Measurements from ENCODE around the gene KCTD3. TPM values are rescaled to one million over a fixed set of nuclear protein-coding genes. Genes with fewer than 3 reads are reported as not detected.

KCTD3 gene
- total and polyA plus RNA-seq, 2 donors (not counting 1 experiment from before 2014, with no cell fraction given), result 2.3 to 3.0 TPM

DNA sequence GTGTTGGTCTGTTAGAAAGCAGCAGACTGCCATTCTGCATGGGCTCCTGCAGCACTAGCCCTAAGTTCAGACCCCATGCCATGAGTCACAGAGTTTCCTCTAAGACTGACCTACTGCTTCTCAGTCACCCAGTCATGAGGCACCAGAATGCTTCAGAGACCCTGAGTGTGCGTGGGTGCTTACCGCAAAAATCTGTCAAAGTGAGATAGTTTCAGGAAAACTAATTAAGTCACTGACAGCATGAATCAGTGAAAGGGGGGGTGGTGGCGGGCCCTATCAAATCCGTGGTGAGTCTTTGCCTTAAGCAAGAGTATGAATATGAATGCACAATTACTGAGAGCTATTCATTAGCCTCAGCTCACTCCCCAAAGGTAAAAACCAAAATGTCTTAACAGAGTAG is 98.1 kb downstream of the KCTD3 start:
- H3K9me3 Mint-ChIP-seq (ENCODE audit: insufficient read depth), result no peaks in the 10 kb centered on the region
- ATAC-seq (ENCODE audit: low read depth) (no peak), DNase-seq (no peak)
- ChIA-PET POLR2A (no interaction called here), CTCF (interaction anchor here (0.6 kb wide), 1 partner anchor 1709 kb away, joined by 3 read pairs; no protein-coding TSS in a partner anchor)
- H2AFZ ChIP-seq (ENCODE audit: insufficient read depth, low read depth, low read length, poor library complexity, severe bottlenecking), result no peak overlapping the region
- H3K27me3 ChIP-seq (replicated peaks in 1 of 4; ENCODE audit: control extremely low read depth in 1 of 4, control insufficient read depth in 3 of 4, insufficient read depth in 4 of 4, low read length in 3 of 4), result no peaks in the 10 kb centered on the region
- 58% methylated on average over 2 of the region's 4 CpGs for WGBS (ENCODE audit: insufficient coverage)
- no peaks in the 10 kb centered on the region for H3K4me1 ChIP-seq (ENCODE audit: control insufficient read depth in 2 of 2, insufficient read depth in 2 of 2, low read length in 2 of 2)
- no peaks in the 10 kb centered on the region for H3K27me3 Mint-ChIP-seq
- no peak overlapping the region for H3K9ac ChIP-seq (ENCODE audit: low read length)
- H3K9me3 ChIP-seq (ENCODE audit: control extremely low read depth in 1 of 3, control insufficient read depth in 2 of 3, insufficient read depth in 1 of 3, low read length in 2 of 3), result no peaks in the 10 kb centered on the region
- no peaks in the 10 kb centered on the region for H4K20me1 ChIP-seq (ENCODE audit: control insufficient read depth, insufficient read depth, low read length, poor library complexity, severe bottlenecking)
- H3K27ac ChIP-seq (ENCODE audit: low read length in 2 of 2), result no peak overlapping the region
- intact Hi-C loops (cut with micrococcal nuclease), result no loop called here
- H3K79me2 ChIP-seq (ENCODE audit: control insufficient read depth, insufficient read depth, low read length), result no peaks in the 10 kb centered on the region
- no peak overlapping the region for H3K4me3 Mint-ChIP-seq
- no peaks in the 10 kb centered on the region for H3K36me3 ChIP-seq (replicated peaks in 1 of 2; ENCODE audit: control extremely low read depth in 1 of 2, control insufficient read depth in 1 of 2, extremely low read depth in 1 of 2, insufficient read depth in 2 of 2, low read length in 1 of 2)
- TF ChIP-seq EZH2 (IDR thresholded peaks at IDR 0.05; ENCODE audit: borderline replicate concordance, insufficient read depth, low read depth, low read length, poor library complexity, severe bottlenecking) (no peak), CTCF (IDR thresholded peaks at IDR 0.05) (no peak)
- H3K4me2 ChIP-seq (replicated peaks; ENCODE audit: low read depth, low read length, poor library complexity, severe bottlenecking), result no peak overlapping the region
- no peaks in the 10 kb centered on the region for H3K4me1 Mint-ChIP-seq
- H3K27ac Mint-ChIP-seq, result no peak overlapping the region
- H3K4me3 ChIP-seq (ENCODE audit: control extremely low read depth in 1 of 5, extremely low read depth in 1 of 5, insufficient read depth in 1 of 5, low read depth in 2 of 5, low read length in 4 of 5), result no peak overlapping the region

DNA sequence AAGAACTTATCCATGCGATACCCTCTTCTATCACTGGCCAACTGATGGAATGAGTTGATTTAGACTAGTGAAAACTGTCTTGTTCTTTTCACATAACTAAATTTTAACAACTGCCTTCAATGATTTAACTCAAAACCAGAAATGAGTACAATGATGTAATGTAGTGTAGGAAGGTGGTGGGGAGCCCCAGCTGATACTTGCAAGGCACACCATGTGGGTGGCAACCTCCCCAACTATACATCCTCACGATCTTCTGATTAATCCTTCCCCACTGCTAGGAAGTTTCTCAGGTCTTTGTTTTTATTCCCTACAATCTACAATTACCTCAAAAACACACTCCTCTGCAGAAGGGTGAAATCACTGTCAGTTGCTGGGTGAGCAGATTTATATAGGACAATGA is 100.7 kb downstream of the KCTD3 start:
- Mint-ChIP-seq H3K27ac (no peak overlapping the region), H3K4me1 (no peaks in the 10 kb centered on the region), H3K9me3 (ENCODE audit: insufficient read depth) (no peaks in the 10 kb centered on the region), H3K4me3 (no peak overlapping the region), H3K27me3 (no peaks in the 10 kb centered on the region)
- Histone ChIP-seq H3K27me3 (replicated peaks in 1 of 4; ENCODE audit: control extremely low read depth in 1 of 4, control insufficient read depth in 3 of 4, insufficient read depth in 4 of 4, low read length in 3 of 4) (no peaks in the 10 kb centered on the region), H3K9ac (ENCODE audit: low read length) (no peak overlapping the region), H3K4me2 (replicated peaks; ENCODE audit: low read depth, low read length, poor library complexity, severe bottlenecking) (no peak overlapping the region), H3K4me1 (ENCODE audit: control insufficient read depth in 2 of 2, insufficient read depth in 2 of 2, low read length in 2 of 2) (no peaks in the 10 kb centered on the region), H2AFZ (ENCODE audit: insufficient read depth, low read depth, low read length, poor library complexity, severe bottlenecking) (no peak overlapping the region), H3K79me2 (ENCODE audit: control insufficient read depth, insufficient read depth, low read length) (no peaks in the 10 kb centered on the region), H3K9me3 (ENCODE audit: control extremely low read depth in 1 of 3, control insufficient read depth in 2 of 3, insufficient read depth in 1 of 3, low read length in 2 of 3) (no peaks in the 10 kb centered on the region), H4K20me1 (ENCODE audit: control insufficient read depth, insufficient read depth, low read length, poor library complexity, severe bottlenecking) (no peaks in the 10 kb centered on the region), H3K36me3 (replicated peaks in 1 of 2; ENCODE audit: control extremely low read depth in 1 of 2, control insufficient read depth in 1 of 2, extremely low read depth in 1 of 2, insufficient read depth in 2 of 2, low read length in 1 of 2) (no peaks in the 10 kb centered on the region), H3K4me3 (ENCODE audit: control extremely low read depth in 1 of 5, extremely low read depth in 1 of 5, insufficient read depth in 1 of 5, low read depth in 2 of 5, low read length in 4 of 5) (no peak overlapping the region), H3K27ac (ENCODE audit: low read length in 2 of 2) (no peak overlapping the region)
- WGBS (ENCODE audit: insufficient coverage), result no CpG with 5 or more reads among the region's 2 CpGs
- CTCF ChIA-PET, result no interaction called here
- intact Hi-C loops (cut with micrococcal nuclease), result no loop called here
- ATAC-seq (ENCODE audit: low read depth), result no peak
- TF ChIP-seq CTCF (IDR thresholded peaks at IDR 0.05), result no peak
- no peak for TF ChIP-seq EZH2 (IDR thresholded peaks at IDR 0.05; ENCODE audit: borderline replicate concordance, insufficient read depth, low read depth, low read length, poor library complexity, severe bottlenecking)
- POLR2A ChIA-PET, result no interaction called here
- DNase-seq, result no peak
